DND-41 (cell line): ENCODE measurements around the gene MEAF6.
"Not testable (repeated sequence)": the region's sequence is repeated elsewhere in the genome, so short reads cannot be mapped to it uniquely, and the experiment has no call there.

Source experiments
- ATAC-seq: fragments of 200-7000 bp; cut with Tn5 transposase; 3 replicates; pipeline ENCODE4 v1.9.1; 2021; ENCODE audit warnings: low read depth; ENCODE audit not compliant: insufficient read depth
- DNase-seq: peaks from one replicate; pipeline ENCODE4 v3.0.0-alpha.2; 2020
- H2AFZ ChIP-seq: 2 replicates; pipeline ENCODE4 v1.6.0; 2012; ENCODE audit warnings: low read depth, low read length
- H3K27ac ChIP-seq: 2 replicates; pipeline ENCODE4 v1.5.1; 2012; ENCODE audit warnings: low read length, inconsistent platforms
- H3K27me3 ChIP-seq: fragments of 200-600 bp; sonication (generic); 2 replicates; pipeline ENCODE4 v1.6.0; 2012; ENCODE audit warnings: low read length, mild to moderate bottlenecking, inconsistent platforms; ENCODE audit not compliant: insufficient read depth, poor library complexity
- H3K36me3 ChIP-seq: 2 replicates; pipeline ENCODE4 v1.5.1; 2012; ENCODE audit warnings: low read length, inconsistent platforms; ENCODE audit not compliant: insufficient read depth
- H3K4me1 ChIP-seq: 2 replicates; pipeline ENCODE4 v1.5.1; 2012; ENCODE audit warnings: mild to moderate bottlenecking, low read length; ENCODE audit not compliant: insufficient read depth
- H3K4me2 ChIP-seq: 2 replicates; pipeline ENCODE4 v1.6.0; 2012; ENCODE audit warnings: mild to moderate bottlenecking, moderate library complexity, low read length, inconsistent platforms; ENCODE audit not compliant: insufficient read depth
- H3K4me3 ChIP-seq, 2 experiments: fragments of 200-600 bp in 1 of 2; shearing (Covaris generic) in 1 of 2; 2 replicates each; pipeline ENCODE4 v1.5.1; 2012 to 2016; ENCODE audit warnings: inconsistent platforms in 2 of 2, low read length in 2 of 2, mild to moderate bottlenecking in 2 of 2, low read depth in 1 of 2, moderate library complexity in 1 of 2
- H3K79me2 ChIP-seq: 2 replicates; pipeline ENCODE4 v1.6.0; 2012; ENCODE audit warnings: low read length, inconsistent platforms; ENCODE audit not compliant: insufficient read depth
- H3K9ac ChIP-seq: 2 replicates; pipeline ENCODE4 v1.6.0; 2012; ENCODE audit warnings: low read depth, mild to moderate bottlenecking, inconsistent platforms, low read length, moderate library complexity
- H3K9me3 ChIP-seq: 2 replicates; pipeline ENCODE4 v1.5.1; 2012; ENCODE audit warnings: low read length, moderate library complexity, mild to moderate bottlenecking, inconsistent platforms; ENCODE audit not compliant: insufficient read depth, severe bottlenecking
- H4K20me1 ChIP-seq: 2 replicates; pipeline ENCODE4 v1.6.0; 2012; ENCODE audit warnings: low read length; ENCODE audit not compliant: insufficient read depth
- EZH2 ChIP-seq: IDR thresholded peaks from 3 replicates; pipeline ENCODE4 v1.6.1; 2012; ENCODE audit warnings: borderline replicate concordance, low read depth, mild to moderate bottlenecking, moderate library complexity, low read length, inconsistent platforms; ENCODE audit not compliant: severe bottlenecking
- TF ChIP-seq, protein P1 (sequence below): IDR thresholded peaks from 2 replicates; pipeline ENCODE4 v1.5.1; 2012; ENCODE audit warnings: borderline replicate concordance, low read length, moderate library complexity, mild to moderate bottlenecking; ENCODE audit not compliant: poor library complexity, severe bottlenecking; ENCODE audit errors: extremely low read depth

Gene MEAF6

DNA sequence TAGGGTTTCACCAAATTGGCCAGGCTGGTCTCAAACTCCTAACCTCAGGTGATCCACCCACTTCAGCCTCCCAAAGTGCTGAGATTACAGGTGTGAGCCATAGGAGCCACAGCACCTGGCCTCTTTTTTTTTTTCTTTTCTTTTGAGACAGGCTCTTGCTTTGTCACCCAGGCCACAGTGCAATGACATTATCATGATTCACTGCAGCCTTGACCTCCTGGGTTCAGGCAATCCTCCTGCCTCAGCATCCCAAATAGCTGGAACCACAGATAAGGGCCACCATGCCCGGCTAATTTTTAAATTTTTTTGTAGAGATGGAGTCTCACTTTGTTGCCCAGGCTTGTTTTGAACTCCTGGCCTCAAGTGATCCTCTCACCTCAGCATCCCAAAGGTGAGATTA lies 15.3 kb upstream of the MEAF6 start:
- not testable (repeated sequence) for H3K27ac ChIP-seq, ATAC-seq, H4K20me1 ChIP-seq, H2AFZ ChIP-seq, H3K27me3 ChIP-seq, H3K4me3 ChIP-seq, H3K36me3 ChIP-seq, H3K79me2 ChIP-seq, H3K9me3 ChIP-seq, H3K4me2 ChIP-seq, H3K4me1 ChIP-seq, H3K9ac ChIP-seq, DNase-seq

GRCh38 chr1:37519613-37520012 lies 5.0 kb upstream of the MEAF6 start:
- Histone ChIP-seq H3K4me3 (no peak overlapping the region), H3K9ac (no peak overlapping the region), H3K9me3 (no peaks in the 10 kb centered on the region), H3K4me2 (no peak overlapping the region), H4K20me1 (no peaks in the 10 kb centered on the region), H3K27me3 (no peaks in the 10 kb centered on the region), H3K27ac (no peak overlapping the region), H2AFZ (no peak overlapping the region), H3K79me2 (no peaks in the 10 kb centered on the region), H3K4me1 (peaks cover 10% of the 10 kb centered on the region), H3K36me3 (no peaks in the 10 kb centered on the region)
- TF ChIP-seq, protein P1, sequence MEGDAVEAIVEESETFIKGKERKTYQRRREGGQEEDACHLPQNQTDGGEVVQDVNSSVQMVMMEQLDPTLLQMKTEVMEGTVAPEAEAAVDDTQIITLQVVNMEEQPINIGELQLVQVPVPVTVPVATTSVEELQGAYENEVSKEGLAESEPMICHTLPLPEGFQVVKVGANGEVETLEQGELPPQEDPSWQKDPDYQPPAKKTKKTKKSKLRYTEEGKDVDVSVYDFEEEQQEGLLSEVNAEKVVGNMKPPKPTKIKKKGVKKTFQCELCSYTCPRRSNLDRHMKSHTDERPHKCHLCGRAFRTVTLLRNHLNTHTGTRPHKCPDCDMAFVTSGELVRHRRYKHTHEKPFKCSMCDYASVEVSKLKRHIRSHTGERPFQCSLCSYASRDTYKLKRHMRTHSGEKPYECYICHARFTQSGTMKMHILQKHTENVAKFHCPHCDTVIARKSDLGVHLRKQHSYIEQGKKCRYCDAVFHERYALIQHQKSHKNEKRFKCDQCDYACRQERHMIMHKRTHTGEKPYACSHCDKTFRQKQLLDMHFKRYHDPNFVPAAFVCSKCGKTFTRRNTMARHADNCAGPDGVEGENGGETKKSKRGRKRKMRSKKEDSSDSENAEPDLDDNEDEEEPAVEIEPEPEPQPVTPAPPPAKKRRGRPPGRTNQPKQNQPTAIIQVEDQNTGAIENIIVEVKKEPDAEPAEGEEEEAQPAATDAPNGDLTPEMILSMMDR: no peak
- no peak for TF ChIP-seq EZH2
- DNase-seq (no peak), ATAC-seq (no peak)

DNA sequence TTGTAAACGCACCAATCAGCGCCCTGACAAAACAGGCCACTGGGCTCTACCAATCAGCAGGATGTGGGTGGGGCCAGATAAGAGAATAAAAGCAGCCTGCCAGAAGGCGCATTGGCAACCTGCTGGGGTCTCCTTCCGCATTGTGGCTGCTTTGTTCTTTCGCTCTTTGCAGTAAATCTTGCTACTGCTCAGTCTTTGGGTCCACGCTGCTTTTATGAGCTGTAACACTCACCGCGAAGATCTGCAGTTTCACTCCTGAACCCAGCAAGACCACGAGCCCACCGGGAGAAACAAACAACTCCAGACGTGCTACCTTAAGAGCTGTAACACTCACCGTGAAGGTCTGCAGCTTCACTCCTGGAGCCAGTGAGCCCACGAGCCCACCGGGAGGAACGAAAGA lies 4.4 kb upstream of the MEAF6 start:
- H3K9me3 ChIP-seq, H3K27ac ChIP-seq, H3K4me3 ChIP-seq, ATAC-seq, H3K4me2 ChIP-seq, H3K36me3 ChIP-seq, H4K20me1 ChIP-seq, H3K79me2 ChIP-seq, H2AFZ ChIP-seq, H3K27me3 ChIP-seq, H3K9ac ChIP-seq: not testable (repeated sequence)
- peak; percentile 66 for DNase-seq
- H3K4me1 ChIP-seq: peaks cover 10% of the 10 kb centered on the region

GRCh38 chr1:37518241-37518640 lies 3.7 kb upstream of the MEAF6 start:
- not testable (repeated sequence) for DNase-seq, H3K4me2 ChIP-seq, H3K27me3 ChIP-seq, H3K9ac ChIP-seq, H3K27ac ChIP-seq, H2AFZ ChIP-seq, H3K9me3 ChIP-seq, ATAC-seq, H4K20me1 ChIP-seq, H3K36me3 ChIP-seq, H3K4me3 ChIP-seq
- Histone ChIP-seq H3K79me2 (peaks cover 13% of the 10 kb centered on the region), H3K4me1 (peaks cover 17% of the 10 kb centered on the region)

GRCh38 chr1:37517569-37517968 lies 3.0 kb upstream of the MEAF6 start:
- DNase-seq: no peak

More at GRCh38 chr1:37517569-37517968, 3.0 kb upstream of the MEAF6 start:
- H3K36me3 ChIP-seq: peaks cover 8% of the 10 kb centered on the region
- no peak overlapping the region for H3K4me3 ChIP-seq
- no peak overlapping the region for H3K4me2 ChIP-seq
- H4K20me1 ChIP-seq: peaks cover 10% of the 10 kb centered on the region
- no peaks in the 10 kb centered on the region for H3K27me3 ChIP-seq
- TF ChIP-seq, protein P1: no peak
- TF ChIP-seq EZH2: no peak
- no peak overlapping the region for H3K27ac ChIP-seq
- ATAC-seq: no peak
- H2AFZ ChIP-seq: no peak overlapping the region
- H3K9ac ChIP-seq: no peak overlapping the region
- H3K4me1 ChIP-seq: peaks cover 24% of the 10 kb centered on the region
- no peaks in the 10 kb centered on the region for H3K9me3 ChIP-seq
- H3K79me2 ChIP-seq: peaks cover 20% of the 10 kb centered on the region
